GM23338 (cell line): Measurements from ENCODE around the gene MRPL18. TPM values are rescaled to one million over a fixed set of nuclear protein-coding genes. Genes with fewer than 3 reads are reported as not detected.
A peak's percentile ranks its signal among the peaks of the same experiment; 100 is the strongest.

Experiments used
- ATAC-seq: fragments of 200-7000 bp; cut with Tn5 transposase; 3 replicates; pipeline ENCODE4 v1.9.1; 2020
- DNase-seq: peaks from one replicate; pipeline ENCODE4 v3.0.0-alpha.2; 2015; ENCODE audit warnings: low spot score
- H2AFZ ChIP-seq: fragments of 200-600 bp; sonication (generic); 2 replicates; pipeline ENCODE4 v1.8.0; 2016; ENCODE audit warnings: antibody characterized with exemption, mild to moderate bottlenecking, moderate library complexity
- H3F3A ChIP-seq: fragments of 200-600 bp; sonication (generic); replicated peaks from 2 replicates; pipeline ENCODE4 v1.8.0; 2017; ENCODE audit warnings: antibody characterized with exemption, mixed run types, low read depth
- H3K27ac ChIP-seq: fragments of 200-600 bp; sonication (generic); 2 replicates; pipeline ENCODE4 v1.6.1; 2016; ENCODE audit warnings: low read depth
- H3K27me3 ChIP-seq: fragments of 200-600 bp; sonication (generic); 2 replicates; pipeline ENCODE4 v1.8.0; 2016; ENCODE audit warnings: mild to moderate bottlenecking, mixed run types, moderate library complexity; ENCODE audit not compliant: insufficient read depth
- H3K36me3 ChIP-seq: fragments of 200-600 bp; sonication (generic); 2 replicates; pipeline ENCODE4 v1.8.0; 2016; ENCODE audit warnings: mild to moderate bottlenecking; ENCODE audit not compliant: insufficient read depth
- H3K4me1 ChIP-seq: fragments of 200-600 bp; sonication (generic); 2 replicates; pipeline ENCODE4 v1.8.0; 2016; ENCODE audit warnings: mild to moderate bottlenecking, moderate library complexity; ENCODE audit not compliant: insufficient read depth
- H3K4me2 ChIP-seq: fragments of 200-600 bp; sonication (generic); 2 replicates; pipeline ENCODE4 v1.7.1; 2017; ENCODE audit warnings: mixed run types
- H3K4me3 ChIP-seq: fragments of 200-600 bp; sonication (generic); 2 replicates; pipeline ENCODE4 v1.6.1; 2016; ENCODE audit warnings: mixed run types
- H3K79me2 ChIP-seq: fragments of 200-600 bp; sonication (generic); replicated peaks from 2 replicates; pipeline ENCODE4 v1.8.0; 2017; ENCODE audit warnings: mild to moderate bottlenecking; ENCODE audit not compliant: insufficient read depth
- H3K9me2 ChIP-seq: fragments of 200-600 bp; sonication (generic); 2 replicates; pipeline ENCODE4 v1.8.0; 2017; ENCODE audit not compliant: insufficient read depth
- H4K20me1 ChIP-seq: fragments of 200-600 bp; sonication (generic); replicated peaks from 2 replicates; pipeline ENCODE4 v1.8.0; 2017; ENCODE audit warnings: mild to moderate bottlenecking; ENCODE audit not compliant: insufficient read depth
- H3K27ac Mint-ChIP-seq: 2 replicates; pipeline ENCODE4 v1.8.0; 2020; ENCODE audit warnings: inconsistent platforms, mild to moderate bottlenecking, moderate library complexity, mixed read lengths
- H3K27me3 Mint-ChIP-seq: 3 replicates; pipeline ENCODE4 v1.8.0; 2022; ENCODE audit warnings: low read depth, mild to moderate bottlenecking, moderate library complexity, mixed read lengths, inconsistent platforms; ENCODE audit not compliant: insufficient read depth, poor library complexity
- H3K36me3 Mint-ChIP-seq: 3 replicates; pipeline ENCODE4 v1.8.0; 2021; ENCODE audit warnings: low read depth, mild to moderate bottlenecking, inconsistent platforms, moderate library complexity, mixed read lengths
- H3K4me1 Mint-ChIP-seq: 3 replicates; pipeline ENCODE4 v1.8.0; 2020; ENCODE audit warnings: mild to moderate bottlenecking, inconsistent platforms, mixed read lengths
- H3K4me3 Mint-ChIP-seq: 3 replicates; pipeline ENCODE4 v1.8.0; 2021; ENCODE audit warnings: moderate library complexity, mild to moderate bottlenecking, inconsistent platforms, mixed read lengths
- H3K9me3 Mint-ChIP-seq: 3 replicates; pipeline ENCODE4 v1.8.0; 2020; ENCODE audit warnings: moderate library complexity, mild to moderate bottlenecking, inconsistent platforms, mixed read lengths
- CREB1 ChIP-seq: fragments of 250-450 bp; sonication (Bioruptor Pico); IDR thresholded peaks from 2 replicates; pipeline ENCODE4 v1.5.0; 2020; ENCODE audit warnings: low read depth, mild to moderate bottlenecking, moderate library complexity
- ETS1 ChIP-seq: IDR thresholded peaks from 2 replicates; pipeline ENCODE4 v1.6.1; 2016; ENCODE audit warnings: antibody characterized with exemption
- EZH2 ChIP-seq: fragments of 200-600 bp; sonication (generic); IDR thresholded peaks from one replicate; pipeline ENCODE4 v1.8.0; 2017; ENCODE audit warnings: antibody characterized with exemption, mild to moderate bottlenecking, low read depth; ENCODE audit not compliant: unreplicated experiment
- EZH2phosphoT487 ChIP-seq: fragments of 200-600 bp; sonication (generic); IDR thresholded peaks from one replicate; pipeline ENCODE4 v1.8.1; 2018; ENCODE audit warnings: antibody characterized with exemption; ENCODE audit not compliant: unreplicated experiment
- NANOG ChIP-seq: IDR thresholded peaks from 2 replicates; pipeline ENCODE4 v1.6.1; 2016; ENCODE audit warnings: antibody characterized with exemption, borderline replicate concordance
- POLR2AphosphoS5 ChIP-seq: IDR thresholded peaks from 2 replicates; pipeline ENCODE4 v1.6.1; 2016; ENCODE audit warnings: antibody characterized with exemption, low read depth
- STAT1 ChIP-seq: IDR thresholded peaks from one replicate; pipeline ENCODE4 v1.6.1; 2016; ENCODE audit warnings: antibody characterized with exemption; ENCODE audit not compliant: unreplicated experiment
- ZNF331 ChIP-seq: fragments of 250-450 bp; sonication (Bioruptor Pico); IDR thresholded peaks from 2 replicates; pipeline ENCODE4 v1.5.0; 2020; ENCODE audit warnings: low read depth, mild to moderate bottlenecking, moderate library complexity
- ZNF462 ChIP-seq: fragments of 250-450 bp; sonication (Bioruptor Pico); IDR thresholded peaks from 2 replicates; pipeline ENCODE4 v1.5.0; 2020; ENCODE audit warnings: mild to moderate bottlenecking, moderate library complexity
- polyA plus RNA-seq: library from polyadenylated mRNA; unstranded; fragments of >200 nt; fragmentation: Nextera tagmentation; extraction: Ambion mirVana; gene quantifications from 2 replicates; pipeline ENCODE4 v1.2.1, GENCODE V29; 2016
- total RNA-seq: library from RNA; depleted of rRNA; stranded (reverse); fragments of >200 nt; shearing (Covaris generic); gene quantifications from 2 replicates; pipeline ENCODE4 v1.2.3, GENCODE V29; 2014

The MRPL18 gene
- total and polyA plus RNA-seq, 2 experiments from 2014 or later, result 91.4 to 228 TPM

DNA sequence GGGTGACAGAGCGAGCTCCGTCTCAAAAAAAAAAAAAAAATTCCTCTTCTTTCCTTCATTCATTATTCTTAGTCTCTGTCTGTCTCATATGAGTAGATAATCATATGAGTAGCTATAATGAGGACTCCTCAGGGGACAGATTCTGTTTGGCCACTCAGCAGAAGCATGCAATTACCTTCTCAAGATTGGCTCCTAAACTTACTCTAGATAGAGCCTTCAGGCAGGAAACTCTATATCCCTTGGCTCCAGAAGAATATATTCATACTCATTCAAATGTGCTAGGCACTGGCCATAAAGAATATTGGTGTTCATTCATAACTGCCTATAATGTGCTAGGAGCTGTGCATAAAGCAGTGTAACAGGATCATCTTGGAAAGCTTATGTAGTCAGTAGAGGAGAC is 30.6 kb upstream of the MRPL18 start (continued):
- TF ChIP-seq ETS1 (no peak), ZNF462 (CRISPR knock-in tag) (no peak), NANOG (no peak), EZH2 (no peak), POLR2AphosphoS5 (no peak)

GRCh38 chr6:159760602-159761057 is 29.6 kb upstream of the MRPL18 start:
- H3K27ac Mint-ChIP-seq, result peak overlapping the region; percentile 94
- Histone ChIP-seq H3K4me1 (peaks cover 18% of the 10 kb centered on the region), H3K4me2 (peak overlapping the region; percentile 71), H3F3A (peaks cover 5% of the 10 kb centered on the region), H3K9me2 (no peaks in the 10 kb centered on the region), H3K79me2 (peaks cover 35% of the 10 kb centered on the region), H3K36me3 (peaks cover 34% of the 10 kb centered on the region; the same call in 1 of the 2 replicates), H2AFZ (no peak overlapping the region), H3K27me3 (no peaks in the 10 kb centered on the region), H3K27ac (peak overlapping the region; percentile 98), H3K4me3 (peak overlapping the region; percentile 88), H4K20me1 (0 out of 2 replicates have a peak, but pooled peaks cover 9% of the 10 kb centered on the region)
- peaks cover 37% of the 10 kb centered on the region for H3K4me1 Mint-ChIP-seq
- H3K4me3 Mint-ChIP-seq, result peak overlapping the region; percentile 90
- H3K36me3 Mint-ChIP-seq, result peaks cover 70% of the 10 kb centered on the region
- H3K27me3 Mint-ChIP-seq, result peaks cover 20% of the 10 kb centered on the region
- DNase-seq (peak; percentile 93), ATAC-seq (peak; percentile 40)
- H3K9me3 Mint-ChIP-seq, result no peaks in the 10 kb centered on the region; the same call in 2 of the 3 replicates
- TF ChIP-seq POLR2AphosphoS5 (0 out of 2 replicates have a peak, but pooled peaks have one; percentile 15), ZNF462 (CRISPR knock-in tag) (no peak), EZH2phosphoT487 (no peak), NANOG (no peak), ZNF331 (no peak), CREB1 (no peak), STAT1 (no peak)
